Muscle of arm (tissue), 12 donors: ENCODE data around the gene RASGRP4. TPM values are rescaled to one million over a fixed set of nuclear protein-coding genes. Genes with fewer than 3 reads are reported as not detected.
"Not testable (repeated sequence)": the region's sequence is repeated elsewhere in the genome, so short reads cannot be mapped to it uniquely, and the experiment has no call there.

Experiments
- DNase-seq: peaks from one replicate; pipeline ENCODE4 v3.0.0-alpha.2; 2013
- polyA plus RNA-seq, 12 donors: library from polyadenylated mRNA; unstranded; fragments of 120-200 nt; gene quantifications; one replicate each; pipeline ENCODE4 v1.2.1, GENCODE V29; 2013; ENCODE audit not compliant: insufficient read length in 12 of 12

Gene RASGRP4
- polyA plus RNA-seq, 12 donors = 1.2 to 4.3 (median 2.4) TPM; not detected in 2

DNA sequence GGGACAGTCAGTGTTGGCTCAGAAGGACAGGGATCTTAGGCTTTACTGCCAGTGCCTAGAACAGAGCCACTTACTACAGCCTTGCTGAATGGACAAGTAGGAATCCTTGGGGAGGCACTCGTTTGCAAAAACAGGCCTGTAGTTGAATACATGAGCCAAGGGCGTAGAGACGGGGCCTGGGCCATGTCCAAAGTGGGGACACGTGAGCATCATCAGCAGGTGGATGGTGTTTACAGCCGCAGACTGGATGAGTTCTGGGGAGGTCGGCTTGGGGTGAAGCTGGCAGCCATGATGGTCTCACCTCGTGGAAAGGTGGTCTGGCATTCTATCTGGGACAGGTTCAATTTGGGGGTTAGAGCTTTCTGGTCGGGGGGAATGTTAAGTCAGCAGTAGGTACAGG is 25.0 kb upstream of the RASGRP4 start:
- DNase-seq = no peak

GRCh38 chr19:38449518-38449917 is 23.5 kb upstream of the RASGRP4 start:
- no peak for DNase-seq

- DNase-seq = no peak
Measured at GRCh38 chr19:38448225-38448624, 22.2 kb upstream of the RASGRP4 start.

DNA sequence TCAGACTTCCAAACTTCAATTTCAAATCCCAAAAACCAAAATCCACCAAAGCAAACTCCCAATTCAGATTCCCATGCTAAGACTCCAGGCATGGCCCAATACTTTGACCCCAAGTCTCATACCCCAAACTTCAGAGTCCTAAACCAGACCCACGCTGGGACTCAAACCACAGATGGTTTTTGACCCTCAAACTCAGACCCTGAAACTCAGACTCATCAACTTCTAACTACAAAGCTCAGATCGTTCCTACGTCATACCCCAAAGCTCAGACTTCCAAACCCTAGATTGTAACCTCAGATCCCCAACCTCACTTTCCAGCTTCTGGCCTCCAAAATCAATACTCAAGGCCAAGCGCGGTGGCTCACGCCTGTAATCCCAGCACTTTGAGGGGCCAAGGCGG is 19.3 kb upstream of the RASGRP4 start:
- DNase-seq = no peak

DNA sequence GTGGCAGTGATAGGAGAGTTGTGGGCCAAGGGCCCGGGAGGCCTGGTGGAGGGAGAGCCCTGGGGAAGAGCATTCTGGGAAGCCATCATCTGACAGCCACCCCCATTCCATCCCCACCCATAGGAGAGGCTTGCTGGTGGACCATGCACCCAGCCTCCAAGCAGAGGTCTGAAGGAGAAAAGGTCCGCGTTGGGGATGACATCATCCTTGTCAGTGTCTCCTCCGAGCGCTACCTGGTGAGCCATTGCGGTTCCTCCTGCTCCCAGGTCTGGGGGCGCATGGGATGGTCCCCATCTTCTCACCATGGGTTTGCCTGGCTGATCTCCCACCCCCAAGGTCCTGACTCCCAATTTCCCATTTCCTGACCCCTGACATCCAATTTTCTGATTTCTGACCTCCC is 18.0 kb upstream of the RASGRP4 start:
- no peak for DNase-seq

- no peak for DNase-seq
Measured at GRCh38 chr19:38443458-38443999, 17.5 kb upstream of the RASGRP4 start.

- no peak for DNase-seq
Measured at GRCh38 chr19:38442736-38443135, 16.7 kb upstream of the RASGRP4 start.

- no peak for DNase-seq
Measured at GRCh38 chr19:38441657-38442348, 15.8 kb upstream of the RASGRP4 start.

GRCh38 chr19:38440592-38440991 is 14.6 kb upstream of the RASGRP4 start:
- no peak for DNase-seq

- DNase-seq = no peak
Measured at GRCh38 chr19:38437917-38438316, 11.9 kb upstream of the RASGRP4 start.

DNA sequence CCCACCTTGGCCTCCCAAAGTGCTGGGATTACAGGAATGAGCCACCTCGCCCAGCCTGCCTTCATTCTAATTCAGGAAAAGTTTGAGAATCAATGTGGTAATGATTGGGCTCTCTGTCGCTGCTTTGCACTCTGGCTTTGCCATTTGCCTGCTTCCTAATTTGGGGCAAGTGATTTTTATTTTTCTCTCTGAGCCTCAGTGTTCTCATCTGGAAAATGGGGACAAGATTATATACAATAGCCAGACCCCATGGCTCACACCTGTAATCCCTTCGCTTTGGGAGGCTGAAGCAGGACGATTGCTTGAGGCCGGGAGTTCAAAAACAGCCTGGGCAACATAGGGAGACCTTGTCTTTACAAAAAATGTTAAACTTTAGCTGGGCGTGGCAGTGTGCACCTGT is 11.3 kb upstream of the RASGRP4 start:
- DNase-seq = no peak

DNA sequence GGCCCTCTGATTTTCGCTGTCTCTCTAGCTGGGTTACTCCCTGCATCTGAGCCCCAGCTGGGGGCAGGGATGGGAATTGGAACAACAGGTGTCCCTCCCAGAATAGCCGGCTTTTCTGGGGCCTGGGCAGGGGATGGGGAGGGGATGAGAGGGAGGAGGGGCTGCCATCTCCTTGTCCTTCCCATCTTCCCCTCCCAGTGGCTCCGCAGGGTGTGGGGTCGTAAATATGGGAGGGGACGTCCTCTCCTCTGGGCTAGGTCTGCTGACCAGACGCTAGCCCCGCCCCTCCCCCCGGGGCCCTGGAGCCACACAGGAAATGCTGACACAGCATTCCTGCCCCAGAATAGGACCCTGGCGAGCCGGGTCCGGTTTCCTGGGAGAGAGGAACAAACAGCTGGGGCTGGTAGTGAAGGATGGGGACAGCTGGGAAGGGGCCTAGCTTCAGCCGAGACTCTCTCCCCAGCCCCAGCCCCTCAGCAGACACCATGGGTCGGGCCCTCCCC is 8.6 kb upstream of the RASGRP4 start:
- peak; percentile 67 for DNase-seq

- peak; percentile 45 for DNase-seq
Measured at GRCh38 chr19:38433268-38433733, 7.3 kb upstream of the RASGRP4 start, which contains the start of gene RYR1. RYR1 (plus strand) TSS chr19:38433691; CDS start chr19:38433830, 139 bp downstream.

DNA sequence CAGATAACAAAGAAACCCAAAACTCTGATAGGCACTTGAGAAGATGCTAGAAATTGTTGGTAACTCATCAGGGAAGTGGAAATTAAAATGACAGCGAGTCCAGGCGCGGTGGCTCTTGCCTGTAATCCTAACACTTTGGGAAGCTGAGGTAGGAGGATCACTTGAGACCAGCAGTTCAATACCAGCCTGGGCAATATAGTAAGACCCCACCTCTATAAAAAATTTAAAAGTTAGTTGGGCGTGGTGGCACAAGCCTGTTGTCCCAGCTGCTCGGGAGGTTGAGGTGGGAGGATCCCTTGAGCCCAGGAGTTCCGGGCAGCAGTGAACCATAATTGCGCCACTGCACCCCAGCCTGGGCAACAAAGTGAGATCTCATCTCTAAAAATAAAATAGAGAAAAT is 4.9 kb upstream of the RASGRP4 start:
- no peak for DNase-seq

DNA sequence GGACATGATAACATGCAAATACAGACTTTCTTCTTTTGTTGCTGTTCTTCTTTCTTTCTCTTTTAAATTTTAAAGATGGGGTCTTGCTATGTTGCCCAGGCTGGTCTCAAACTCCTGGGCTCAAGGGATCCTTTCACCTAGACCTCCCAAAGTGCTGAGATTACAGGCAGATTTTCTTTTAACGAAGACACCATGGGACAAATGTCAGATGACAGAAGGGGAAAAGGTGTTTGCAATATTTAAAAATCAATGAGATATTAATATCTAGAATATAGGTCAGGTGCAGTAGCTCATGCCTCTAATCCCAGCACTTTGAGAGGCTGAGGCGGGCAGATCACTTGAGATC is 3.8 kb upstream of the RASGRP4 start:
- DNase-seq = no peak

GRCh38 chr19:38429055-38429810 is 3.2 kb upstream of the RASGRP4 start:
- DNase-seq = no peak

- DNase-seq = not testable (repeated sequence)
Measured at GRCh38 chr19:38427035-38427677, 1.1 kb upstream of the RASGRP4 start.

DNA sequence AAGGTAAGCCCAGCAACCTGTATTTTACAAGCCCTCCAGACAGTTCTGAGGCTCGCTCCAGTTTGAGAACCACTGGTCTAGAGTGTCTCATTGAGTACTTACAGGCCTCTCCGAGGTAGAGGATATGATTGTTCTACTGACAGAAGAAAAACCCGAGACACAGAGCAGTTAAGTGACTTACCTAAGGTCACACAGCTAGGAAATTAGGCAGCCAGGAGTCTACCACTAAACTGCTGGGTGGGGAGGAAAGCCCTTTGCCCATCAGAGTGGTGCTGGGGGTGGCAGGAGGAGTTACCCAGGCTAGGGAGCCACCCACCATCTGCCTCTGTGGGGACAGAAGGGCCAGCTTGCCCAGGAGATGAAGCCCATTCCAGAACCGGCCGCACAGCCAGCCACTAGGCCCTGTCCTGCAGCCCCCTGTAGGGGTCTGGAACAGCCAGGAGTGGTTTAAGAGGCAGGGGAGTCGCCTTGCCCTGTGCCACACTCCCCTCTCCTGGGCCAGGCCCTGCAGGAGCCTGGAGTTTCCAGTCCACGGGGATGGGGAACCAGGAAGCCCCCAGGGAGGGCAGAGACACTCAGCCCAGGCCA is 703 bp downstream of the RASGRP4 start:
- no peak for DNase-seq

DNA sequence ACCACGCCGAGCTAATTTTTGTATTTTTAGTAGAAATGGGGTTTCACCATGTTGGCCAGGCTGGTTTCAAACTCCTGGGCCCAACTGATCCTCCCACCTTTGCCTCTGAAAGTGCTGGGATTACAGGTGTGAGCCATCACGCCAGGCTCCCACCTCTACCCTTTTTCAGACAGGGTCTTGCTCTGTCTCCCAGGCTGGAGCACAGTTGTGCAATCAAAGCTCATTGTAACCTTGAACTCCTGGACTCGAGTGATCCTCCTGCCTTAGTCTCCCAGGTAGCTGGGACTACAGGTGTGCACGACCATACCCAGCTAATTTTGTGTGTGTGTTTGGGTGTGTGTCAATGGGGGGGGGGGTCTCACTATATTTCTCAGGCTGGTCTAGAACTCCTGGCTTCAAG is 1.7 kb downstream of the RASGRP4 start:
- DNase-seq = no peak

GRCh38 chr19:38422438-38422837 is 3.6 kb downstream of the RASGRP4 start:
- DNase-seq = no peak

DNA sequence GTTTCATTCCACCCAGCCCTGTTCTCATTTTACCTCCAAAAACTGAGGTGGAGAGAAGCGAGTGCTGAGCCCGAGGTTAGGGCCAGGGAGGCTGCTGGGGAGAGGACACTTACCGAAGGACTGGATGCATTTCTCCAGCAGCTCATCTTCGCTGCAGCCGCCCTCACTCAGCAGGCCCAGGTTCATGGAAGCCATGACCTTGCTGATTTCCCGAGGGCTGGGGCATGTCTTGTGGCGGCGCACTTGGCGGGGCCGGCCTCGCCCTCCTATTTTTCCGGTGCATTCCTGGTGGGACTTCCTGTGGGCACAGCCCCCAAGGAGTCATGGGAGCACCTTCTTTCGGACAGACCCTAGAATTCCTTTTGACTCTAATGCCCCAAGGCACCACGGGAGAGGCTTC is 4.2 kb downstream of the RASGRP4 start:
- DNase-seq = no peak

DNA sequence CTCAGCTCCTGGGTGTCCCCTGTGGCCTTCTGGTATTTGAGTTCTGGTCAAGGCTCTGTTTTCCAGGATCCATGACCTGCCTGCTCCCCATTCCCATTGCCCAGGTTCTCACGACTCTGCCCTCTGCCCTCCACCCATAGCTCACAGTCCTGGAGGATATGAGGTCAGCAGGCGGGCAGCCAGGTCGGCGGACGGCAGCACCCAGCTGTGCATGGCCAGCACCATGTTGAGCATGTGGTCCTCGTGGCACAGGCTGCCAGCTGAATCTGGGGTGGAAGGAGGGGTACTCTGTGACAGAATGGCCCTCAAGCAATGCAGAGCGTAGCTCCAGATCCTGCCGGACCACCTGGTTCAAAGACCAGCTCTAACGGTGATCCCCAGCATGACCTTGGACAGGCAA is 5.1 kb downstream of the RASGRP4 start:
- no peak for DNase-seq
